Glutamatergic neuron (in vitro differentiated cells): ENCODE measurements around the gene KRTAP4-16. TPM values are rescaled to one million over a fixed set of nuclear protein-coding genes. Genes with fewer than 3 reads are reported as not detected.
A peak's percentile ranks its signal among the peaks of the same experiment; 100 is the strongest.
"Not testable (repeated sequence)": the region's sequence is repeated elsewhere in the genome, so short reads cannot be mapped to it uniquely, and the experiment has no call there.

ENCODE experiments used
- DNase-seq: peaks from one replicate; pipeline ENCODE4 v3.0.0; 2022
- H3K27ac Mint-ChIP-seq: one replicate; pipeline ENCODE4 v1.8.0; 2020; ENCODE audit warnings: mild to moderate bottlenecking, mixed read lengths, inconsistent platforms; ENCODE audit not compliant: unreplicated experiment
- H3K27me3 Mint-ChIP-seq: one replicate; pipeline ENCODE4 v1.8.0; 2020; ENCODE audit warnings: mild to moderate bottlenecking, moderate library complexity, mixed read lengths, inconsistent platforms; ENCODE audit not compliant: unreplicated experiment
- H3K36me3 Mint-ChIP-seq: one replicate; pipeline ENCODE4 v1.8.0; 2020; ENCODE audit warnings: mild to moderate bottlenecking, mixed read lengths, inconsistent platforms; ENCODE audit not compliant: unreplicated experiment
- H3K4me1 Mint-ChIP-seq: one replicate; pipeline ENCODE4 v1.8.0; 2020; ENCODE audit warnings: mild to moderate bottlenecking, low read depth, mixed read lengths, inconsistent platforms; ENCODE audit not compliant: unreplicated experiment
- H3K4me3 Mint-ChIP-seq: one replicate; pipeline ENCODE4 v1.8.0; 2020; ENCODE audit warnings: mild to moderate bottlenecking, mixed read lengths, inconsistent platforms; ENCODE audit not compliant: unreplicated experiment
- H3K9me3 Mint-ChIP-seq: one replicate; pipeline ENCODE4 v1.8.0; 2020; ENCODE audit warnings: mild to moderate bottlenecking, moderate library complexity, mixed read lengths, inconsistent platforms; ENCODE audit not compliant: unreplicated experiment
- total RNA-seq: library from RNA; stranded (reverse); fragmentation: NEBNext Ultra II Directional; extraction: Animal tissue kit (Norgen Biotek cat#: 25700); gene quantifications from one replicate; pipeline ENCODE4 v1.2.1, GENCODE V29; 2021; ENCODE audit not compliant: unreplicated experiment
- TF ChIP-seq, protein P1 (sequence below): fragments of 200-600 bp; sonication (generic); IDR thresholded peaks from one replicate; pipeline ENCODE4 v1.5.0; 2021; ENCODE audit not compliant: partially characterized antibody, unreplicated experiment

Gene KRTAP4-16
- total RNA-seq, 1 donor from 2014 or later, result not detected

DNA sequence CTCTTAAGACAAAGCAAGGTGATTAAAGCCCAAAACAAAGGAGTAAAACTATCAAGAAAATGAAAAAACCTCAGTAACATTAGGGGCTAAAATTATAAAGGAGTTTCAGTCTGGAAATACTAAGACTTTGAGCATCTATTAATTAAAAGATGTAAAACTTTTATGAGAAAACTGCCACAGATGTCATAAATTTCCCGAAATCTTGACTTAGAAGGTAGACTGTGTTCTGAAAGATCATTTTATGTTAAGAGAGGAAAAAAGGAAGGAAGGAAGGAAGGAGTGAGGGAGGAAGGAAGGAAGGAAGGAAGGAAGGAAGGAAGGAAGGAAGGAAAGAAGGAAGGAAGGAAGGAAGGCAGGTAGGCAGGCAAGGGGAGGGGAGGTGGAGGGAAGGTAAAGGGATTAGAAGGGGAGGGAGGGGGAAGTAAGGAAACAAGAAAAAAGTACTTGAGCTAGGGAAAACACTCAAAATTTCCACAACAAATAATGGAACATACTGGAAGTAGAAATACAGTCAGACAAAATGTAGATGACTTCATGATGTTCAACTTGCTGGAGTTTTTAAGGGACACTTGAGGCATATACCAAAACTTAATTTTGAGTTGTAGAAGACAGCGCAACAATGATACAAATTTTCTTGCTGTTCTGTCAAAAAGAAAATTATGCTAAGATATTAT, 45.7 kb upstream of the KRTAP4-16 start:
- Mint-ChIP-seq H3K36me3 (peaks cover 12% of the 10 kb centered on the region), H3K27ac (no peak overlapping the region), H3K4me3 (no peak overlapping the region), H3K4me1 (no peaks in the 10 kb centered on the region), H3K9me3 (peaks cover 12% of the 10 kb centered on the region), H3K27me3 (peaks cover 8% of the 10 kb centered on the region)
- no peak for DNase-seq
- TF ChIP-seq, protein P1, sequence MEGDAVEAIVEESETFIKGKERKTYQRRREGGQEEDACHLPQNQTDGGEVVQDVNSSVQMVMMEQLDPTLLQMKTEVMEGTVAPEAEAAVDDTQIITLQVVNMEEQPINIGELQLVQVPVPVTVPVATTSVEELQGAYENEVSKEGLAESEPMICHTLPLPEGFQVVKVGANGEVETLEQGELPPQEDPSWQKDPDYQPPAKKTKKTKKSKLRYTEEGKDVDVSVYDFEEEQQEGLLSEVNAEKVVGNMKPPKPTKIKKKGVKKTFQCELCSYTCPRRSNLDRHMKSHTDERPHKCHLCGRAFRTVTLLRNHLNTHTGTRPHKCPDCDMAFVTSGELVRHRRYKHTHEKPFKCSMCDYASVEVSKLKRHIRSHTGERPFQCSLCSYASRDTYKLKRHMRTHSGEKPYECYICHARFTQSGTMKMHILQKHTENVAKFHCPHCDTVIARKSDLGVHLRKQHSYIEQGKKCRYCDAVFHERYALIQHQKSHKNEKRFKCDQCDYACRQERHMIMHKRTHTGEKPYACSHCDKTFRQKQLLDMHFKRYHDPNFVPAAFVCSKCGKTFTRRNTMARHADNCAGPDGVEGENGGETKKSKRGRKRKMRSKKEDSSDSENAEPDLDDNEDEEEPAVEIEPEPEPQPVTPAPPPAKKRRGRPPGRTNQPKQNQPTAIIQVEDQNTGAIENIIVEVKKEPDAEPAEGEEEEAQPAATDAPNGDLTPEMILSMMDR, result no peak

DNA sequence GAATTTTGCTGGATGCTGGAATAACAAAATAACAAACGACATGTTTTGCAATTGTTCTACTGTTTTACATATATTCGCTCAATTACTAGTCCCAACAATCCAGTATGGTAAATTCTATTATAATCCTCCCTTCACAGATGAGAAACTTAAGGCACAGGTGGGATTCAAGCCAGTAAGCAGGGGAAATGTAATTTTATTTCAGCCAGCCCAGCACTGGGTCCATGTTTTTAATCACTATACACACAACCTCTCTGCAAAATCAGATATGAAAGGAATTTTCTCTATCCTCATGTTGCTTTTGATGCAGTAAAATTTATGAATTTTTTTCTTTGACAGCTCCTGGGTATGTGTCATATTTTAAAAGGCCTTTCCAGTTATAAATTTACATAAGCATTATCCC, 43.3 kb upstream of the KRTAP4-16 start:
- no peaks in the 10 kb centered on the region for H3K4me1 Mint-ChIP-seq
- H3K36me3 Mint-ChIP-seq, result peaks cover 21% of the 10 kb centered on the region
- peaks cover 12% of the 10 kb centered on the region for H3K9me3 Mint-ChIP-seq
- H3K27ac Mint-ChIP-seq, result no peak overlapping the region
- TF ChIP-seq, protein P1, result no peak
- DNase-seq, result no peak
- peaks cover 8% of the 10 kb centered on the region for H3K27me3 Mint-ChIP-seq
- H3K4me3 Mint-ChIP-seq, result no peak overlapping the region

DNA sequence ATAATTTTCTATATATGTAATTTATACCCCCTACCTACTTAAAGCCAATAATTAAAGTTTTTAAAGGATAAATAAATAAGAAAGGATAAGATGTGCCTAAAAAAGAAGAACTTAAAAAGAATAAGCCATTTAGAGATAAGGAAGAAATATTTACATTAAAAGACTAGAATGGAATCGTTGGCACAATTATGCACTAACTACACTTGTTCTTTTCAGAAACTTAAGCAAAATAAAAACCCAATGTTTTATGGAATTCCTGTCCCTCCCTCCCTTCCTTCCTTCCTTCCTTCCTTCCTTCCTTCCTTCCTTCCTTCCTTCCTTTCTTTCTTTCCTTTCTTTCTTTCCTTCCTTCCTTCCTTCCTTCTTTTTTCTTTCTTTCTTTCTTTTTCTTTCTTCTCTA, 42.8 kb upstream of the KRTAP4-16 start:
- TF ChIP-seq, protein P1, result no peak
- Mint-ChIP-seq H3K27ac (no peak overlapping the region), H3K27me3 (peaks cover 8% of the 10 kb centered on the region), H3K36me3 (peaks cover 21% of the 10 kb centered on the region), H3K4me1 (no peaks in the 10 kb centered on the region), H3K9me3 (peaks cover 12% of the 10 kb centered on the region), H3K4me3 (no peak overlapping the region)
- no peak for DNase-seq

DNA sequence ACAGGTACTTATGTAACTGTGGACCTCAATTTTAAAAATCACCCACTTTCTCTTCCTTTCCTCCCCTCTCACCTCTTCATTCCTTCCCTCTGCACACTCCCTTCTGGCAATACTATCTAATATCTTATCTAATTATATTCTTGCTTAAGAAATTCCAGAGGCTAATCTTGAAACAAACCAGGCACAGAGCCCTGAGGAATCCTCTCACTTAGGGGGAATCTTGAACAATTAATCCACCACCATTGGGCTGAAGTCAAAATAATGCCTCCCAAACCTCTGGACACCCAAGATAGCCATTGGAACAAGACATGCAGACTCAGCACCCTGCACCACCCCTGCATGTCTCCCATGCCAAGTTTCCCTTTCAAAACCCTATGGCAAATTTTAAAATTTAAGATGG, 39.4 kb upstream of the KRTAP4-16 start:
- H3K4me1 Mint-ChIP-seq, result no peaks in the 10 kb centered on the region
- DNase-seq, result no peak
- no peak overlapping the region for H3K4me3 Mint-ChIP-seq
- H3K27ac Mint-ChIP-seq, result no peak overlapping the region
- TF ChIP-seq, protein P1, result no peak
- peaks cover 6% of the 10 kb centered on the region for H3K9me3 Mint-ChIP-seq
- H3K36me3 Mint-ChIP-seq, result peaks cover 22% of the 10 kb centered on the region
- H3K27me3 Mint-ChIP-seq, result peaks cover 3% of the 10 kb centered on the region

DNA sequence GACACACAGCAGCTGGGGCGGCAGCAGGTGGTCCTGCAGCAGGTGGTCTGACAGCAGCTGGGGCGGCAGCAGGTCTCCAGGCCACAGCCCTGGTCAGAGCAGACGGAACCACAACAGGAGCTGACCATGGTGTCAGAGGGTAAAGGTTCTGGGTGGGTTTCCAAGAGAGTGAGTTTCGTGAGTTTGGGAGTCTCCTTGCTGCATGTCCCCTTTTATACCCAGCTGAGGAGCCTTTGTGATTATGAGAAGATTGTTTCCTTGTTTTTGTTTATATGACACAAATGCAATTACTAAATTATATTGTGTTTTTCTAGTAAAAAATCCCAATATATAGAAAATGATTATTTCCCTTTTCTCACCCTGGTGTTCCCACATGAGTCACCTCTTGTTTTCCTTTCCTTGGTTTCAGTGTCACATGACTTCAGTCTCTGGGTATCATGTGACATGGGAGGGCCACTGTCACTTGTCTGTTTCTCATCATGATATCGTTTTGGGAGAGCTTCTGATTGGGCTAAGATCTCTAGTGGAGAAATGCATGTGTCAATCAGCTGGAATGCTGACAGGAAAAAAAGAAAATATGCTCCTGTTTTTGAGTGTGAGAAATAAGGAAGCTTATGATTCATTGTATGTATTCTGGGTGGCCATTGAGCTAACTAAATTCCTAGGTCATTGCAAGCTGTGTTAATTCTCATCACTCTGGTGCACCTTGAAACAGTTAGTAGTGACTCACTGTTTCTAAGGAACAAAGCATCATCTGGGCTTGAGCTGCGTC, 38.5 kb upstream of the KRTAP4-16 start, which contains the start of gene KRTAP4-6:
KRTAP4-6 (minus strand) TSS at position 185 of the 772 bp plus-strand sequence; CDS start at position 128, 57 bp downstream.
- no peak for DNase-seq
- H3K27me3 Mint-ChIP-seq, result peaks cover 3% of the 10 kb centered on the region
- H3K9me3 Mint-ChIP-seq, result peaks cover 6% of the 10 kb centered on the region
- H3K36me3 Mint-ChIP-seq, result peaks cover 22% of the 10 kb centered on the region
- TF ChIP-seq, protein P1, result no peak
- no peak within 1 kb of the TSS for H3K4me3 Mint-ChIP-seq
- H3K27ac Mint-ChIP-seq, result peak within 1 kb of the TSS; percentile 62
- no peaks in the 10 kb centered on the region for H3K4me1 Mint-ChIP-seq

DNA sequence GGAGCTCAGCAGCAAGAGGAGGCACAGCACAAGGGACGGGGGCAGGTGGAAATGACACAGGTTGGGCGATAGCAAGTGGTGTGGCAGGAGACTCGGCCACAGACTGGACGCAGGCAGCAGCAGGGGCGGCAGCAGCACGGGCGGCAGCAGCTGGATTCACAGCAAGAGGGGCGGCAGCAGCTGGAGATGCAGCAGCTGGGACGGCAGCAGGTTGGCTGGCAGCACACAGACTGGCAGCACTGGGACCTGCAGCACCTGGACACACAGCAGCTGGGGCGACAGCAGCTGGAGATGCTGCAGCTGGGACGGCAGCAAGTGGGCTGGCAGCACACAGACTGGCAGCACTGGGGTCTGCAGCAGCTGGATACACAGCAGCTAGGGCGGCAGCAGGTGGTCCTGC, 37.9 kb upstream of the KRTAP4-16 start:
- H3K27me3 Mint-ChIP-seq, DNase-seq, H3K4me1 Mint-ChIP-seq, H3K9me3 Mint-ChIP-seq, H3K4me3 Mint-ChIP-seq: not testable (repeated sequence)
- H3K27ac Mint-ChIP-seq, result peak overlapping the region; percentile 62
- H3K36me3 Mint-ChIP-seq, result peaks cover 22% of the 10 kb centered on the region
